Panc1 (cell line): ENCODE data around the gene ZKSCAN2. TPM values are rescaled to one million over a fixed set of nuclear protein-coding genes. Genes with fewer than 3 reads are reported as not detected.

Experiments
- ATAC-seq: fragments of 200-7000 bp; cut with Tn5 transposase; 2 replicates; pipeline ENCODE4 v1.9.1; 2020; ENCODE audit warnings: mild to moderate bottlenecking, moderate library complexity
- BruUV-seq: library from RNA; stranded (reverse); fragments of 400-500 nt; replicated peaks from 2 replicates; lab custom pipeline; 2021; lab: Mats Ljungman, UMichigan
- CTCF ChIA-PET: fragments of 300-600 bp; sonication (Branson Sonifier 250); formaldehyde crosslinking; loops from one replicate; lab custom pipeline; 2022; ENCODE audit warnings: antibody characterized with exemption; lab: Charles Lee
- POLR2A ChIA-PET: fragments of 300-600 bp; sonication (Branson Sonifier 250); formaldehyde crosslinking; loops from one replicate; lab custom pipeline; 2022; ENCODE audit warnings: antibody characterized with exemption; lab: Charles Lee
- DNase-seq: peaks from one replicate; pipeline ENCODE4 v3.0.0-alpha.2; 2010; ENCODE audit warnings: low read depth, low spot score
- H3K27ac ChIP-seq: 2 replicates; pipeline ENCODE4 v1.5.1; 2011; ENCODE audit warnings: mild to moderate bottlenecking, low read length, inconsistent platforms
- H3K27me3 ChIP-seq: fragments of 200-500 bp; sonication (Bioruptor generic); 2 replicates; pipeline ENCODE4 v1.6.0; 2014; ENCODE audit warnings: low read length, inconsistent platforms; ENCODE audit not compliant: control insufficient read depth, insufficient read depth
- H3K36me3 ChIP-seq: fragments of 200-500 bp; sonication (Bioruptor generic); 2 replicates; pipeline ENCODE4 v1.5.1; 2014; ENCODE audit warnings: inconsistent platforms, mild to moderate bottlenecking, low read length, moderate library complexity; ENCODE audit not compliant: control insufficient read depth, insufficient read depth
- H3K4me1 ChIP-seq: 2 replicates; pipeline ENCODE4 v1.5.1; 2011; ENCODE audit warnings: inconsistent platforms, mild to moderate bottlenecking, low read length, moderate library complexity; ENCODE audit not compliant: control insufficient read depth, insufficient read depth
- H3K4me3 ChIP-seq, 2 experiments: 2 replicates each; pipeline ENCODE4 v1.5.1; 2011 to 2012; ENCODE audit warnings: low read depth in 2 of 2, low read length in 2 of 2, mild to moderate bottlenecking in 2 of 2, inconsistent platforms in 1 of 2, moderate library complexity in 1 of 2
- H3K9me3 ChIP-seq: fragments of 200-500 bp; sonication (Bioruptor generic); 2 replicates; pipeline ENCODE4 v1.5.1; 2014; ENCODE audit warnings: low read depth, mild to moderate bottlenecking, inconsistent platforms, low read length, moderate library complexity; ENCODE audit not compliant: control insufficient read depth, insufficient read depth
- POLR2AphosphoS5 ChIP-seq: IDR thresholded peaks from 2 replicates; pipeline ENCODE4 v1.6.1; 2012; ENCODE audit warnings: mild to moderate bottlenecking, low read depth, low read length, moderate library complexity
- SIN3A ChIP-seq: IDR thresholded peaks from 2 replicates; pipeline ENCODE4 v1.6.1; 2012; ENCODE audit warnings: low read depth, mild to moderate bottlenecking, low read length, moderate library complexity, borderline replicate concordance; ENCODE audit not compliant: insufficient read depth
- TCF7L2 ChIP-seq: IDR thresholded peaks from 2 replicates; pipeline ENCODE4 v1.6.1; 2011; ENCODE audit warnings: mild to moderate bottlenecking, low read depth, low read length, inconsistent platforms
- in situ Hi-C: cut with HindIII; loops from 2 replicates; pipeline ENCODE4 v1.10.0; 2016; ENCODE audit warnings: low sequenced_read_pairs, low pct_unique_long_range_greater_than_20kb
- intact Hi-C: fragments of 100-400 bp; cut with micrococcal nuclease; formaldehyde crosslinking; loops from one replicate; pipeline ENCODE4 v1.10.0; 2022; ENCODE audit not compliant: unreplicated experiment
- total RNA-seq: library from RNA; stranded (reverse); gene quantifications from one replicate; pipeline ENCODE4 v1.2.1, GENCODE V29; 2021; ENCODE audit not compliant: unreplicated experiment
- TF ChIP-seq, protein P1 (sequence below): fragments of 450-650 bp; IDR thresholded peaks from 2 replicates; pipeline ENCODE4 v1.5.1; 2017; ENCODE audit warnings: mild to moderate bottlenecking
- TF ChIP-seq, protein P2 (sequence below), 2 experiments: IDR thresholded peaks; 2 replicates each; pipeline ENCODE4 v1.6.1; 2011 to 2012; ENCODE audit warnings: low read depth in 2 of 2, control low read depth in 1 of 2, low read length in 1 of 2, mild to moderate bottlenecking in 1 of 2, moderate library complexity in 1 of 2; ENCODE audit not compliant: insufficient read depth in 1 of 2

ZKSCAN2 gene
- total RNA-seq, 1 experiment from 2014 or later, result 11.4 TPM

DNA sequence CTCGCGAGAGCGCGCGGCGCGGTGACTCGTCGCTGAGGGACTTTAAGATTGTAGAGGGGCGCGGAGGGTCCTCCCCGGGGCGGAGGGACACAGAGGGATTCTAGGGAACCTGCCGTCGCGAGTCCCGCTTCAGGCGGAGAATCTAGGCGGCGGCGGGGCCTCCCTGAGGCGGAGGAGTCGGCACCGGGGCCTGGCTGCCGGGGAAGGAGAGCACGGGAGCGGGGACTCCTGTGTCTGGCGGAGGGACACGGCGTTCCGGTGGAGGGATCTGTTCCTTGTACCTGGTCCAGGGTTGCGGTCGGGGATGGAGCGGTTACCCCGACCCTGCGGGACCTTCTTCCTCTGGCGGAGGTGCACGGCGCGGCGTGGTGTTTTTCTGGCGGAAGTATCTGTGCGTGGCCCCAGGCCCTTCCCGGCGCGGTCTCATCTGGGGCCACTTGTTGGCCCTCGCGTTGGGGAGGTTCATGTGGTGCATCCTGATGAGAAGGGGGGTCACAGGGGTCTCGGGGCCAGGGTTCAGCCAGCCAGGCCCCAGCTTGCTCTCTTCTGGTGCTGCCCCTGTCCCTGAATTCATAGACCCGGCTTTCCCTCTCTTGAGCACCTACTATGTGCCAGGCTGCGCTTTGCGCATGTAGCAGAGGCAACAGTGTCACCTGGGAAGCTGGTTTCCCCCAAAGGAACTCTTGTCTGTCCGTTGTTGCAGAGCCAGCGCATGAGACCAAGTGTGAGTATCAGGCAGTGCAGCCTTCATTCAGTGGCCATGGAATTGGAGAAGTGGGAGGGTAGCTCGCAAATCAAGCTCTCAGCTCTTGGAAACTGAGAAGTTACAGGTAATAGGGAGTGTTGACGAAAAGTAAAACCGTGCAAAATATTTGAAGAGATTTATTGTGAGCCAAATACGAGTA is 563 bp upstream of the ZKSCAN2 start:
- ATAC-seq (peak; percentile 75), DNase-seq (peak; percentile 67)
- ChIA-PET POLR2A (no interaction called here), CTCF (no interaction called here)
- BruUV-seq, result no TSS peak
- Histone ChIP-seq H3K27me3 (no peaks in the 10 kb centered on the region), H3K4me1 (peaks cover 4% of the 10 kb centered on the region; the same call in 1 of the 2 replicates), H3K9me3 (no peaks in the 10 kb centered on the region), H3K4me3 (peak overlapping the region; percentile 78 to 90), H3K36me3 (0 out of 2 replicates have a peak, but pooled peaks cover 6% of the 10 kb centered on the region), H3K27ac (peak overlapping the region; percentile 85)
- in situ Hi-C loops (no loop called here), intact Hi-C loops (no loop called here)
- TF ChIP-seq POLR2AphosphoS5, result peak; percentile 84
- TF ChIP-seq, protein P1, sequence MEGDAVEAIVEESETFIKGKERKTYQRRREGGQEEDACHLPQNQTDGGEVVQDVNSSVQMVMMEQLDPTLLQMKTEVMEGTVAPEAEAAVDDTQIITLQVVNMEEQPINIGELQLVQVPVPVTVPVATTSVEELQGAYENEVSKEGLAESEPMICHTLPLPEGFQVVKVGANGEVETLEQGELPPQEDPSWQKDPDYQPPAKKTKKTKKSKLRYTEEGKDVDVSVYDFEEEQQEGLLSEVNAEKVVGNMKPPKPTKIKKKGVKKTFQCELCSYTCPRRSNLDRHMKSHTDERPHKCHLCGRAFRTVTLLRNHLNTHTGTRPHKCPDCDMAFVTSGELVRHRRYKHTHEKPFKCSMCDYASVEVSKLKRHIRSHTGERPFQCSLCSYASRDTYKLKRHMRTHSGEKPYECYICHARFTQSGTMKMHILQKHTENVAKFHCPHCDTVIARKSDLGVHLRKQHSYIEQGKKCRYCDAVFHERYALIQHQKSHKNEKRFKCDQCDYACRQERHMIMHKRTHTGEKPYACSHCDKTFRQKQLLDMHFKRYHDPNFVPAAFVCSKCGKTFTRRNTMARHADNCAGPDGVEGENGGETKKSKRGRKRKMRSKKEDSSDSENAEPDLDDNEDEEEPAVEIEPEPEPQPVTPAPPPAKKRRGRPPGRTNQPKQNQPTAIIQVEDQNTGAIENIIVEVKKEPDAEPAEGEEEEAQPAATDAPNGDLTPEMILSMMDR, result no peak
- TF ChIP-seq, protein P2, sequence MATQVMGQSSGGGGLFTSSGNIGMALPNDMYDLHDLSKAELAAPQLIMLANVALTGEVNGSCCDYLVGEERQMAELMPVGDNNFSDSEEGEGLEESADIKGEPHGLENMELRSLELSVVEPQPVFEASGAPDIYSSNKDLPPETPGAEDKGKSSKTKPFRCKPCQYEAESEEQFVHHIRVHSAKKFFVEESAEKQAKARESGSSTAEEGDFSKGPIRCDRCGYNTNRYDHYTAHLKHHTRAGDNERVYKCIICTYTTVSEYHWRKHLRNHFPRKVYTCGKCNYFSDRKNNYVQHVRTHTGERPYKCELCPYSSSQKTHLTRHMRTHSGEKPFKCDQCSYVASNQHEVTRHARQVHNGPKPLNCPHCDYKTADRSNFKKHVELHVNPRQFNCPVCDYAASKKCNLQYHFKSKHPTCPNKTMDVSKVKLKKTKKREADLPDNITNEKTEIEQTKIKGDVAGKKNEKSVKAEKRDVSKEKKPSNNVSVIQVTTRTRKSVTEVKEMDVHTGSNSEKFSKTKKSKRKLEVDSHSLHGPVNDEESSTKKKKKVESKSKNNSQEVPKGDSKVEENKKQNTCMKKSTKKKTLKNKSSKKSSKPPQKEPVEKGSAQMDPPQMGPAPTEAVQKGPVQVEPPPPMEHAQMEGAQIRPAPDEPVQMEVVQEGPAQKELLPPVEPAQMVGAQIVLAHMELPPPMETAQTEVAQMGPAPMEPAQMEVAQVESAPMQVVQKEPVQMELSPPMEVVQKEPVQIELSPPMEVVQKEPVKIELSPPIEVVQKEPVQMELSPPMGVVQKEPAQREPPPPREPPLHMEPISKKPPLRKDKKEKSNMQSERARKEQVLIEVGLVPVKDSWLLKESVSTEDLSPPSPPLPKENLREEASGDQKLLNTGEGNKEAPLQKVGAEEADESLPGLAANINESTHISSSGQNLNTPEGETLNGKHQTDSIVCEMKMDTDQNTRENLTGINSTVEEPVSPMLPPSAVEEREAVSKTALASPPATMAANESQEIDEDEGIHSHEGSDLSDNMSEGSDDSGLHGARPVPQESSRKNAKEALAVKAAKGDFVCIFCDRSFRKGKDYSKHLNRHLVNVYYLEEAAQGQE (IDR thresholded peaks at IDR 0.05; ENCODE audit: insufficient read depth in 1 of 2, low read depth in 2 of 2, low read length in 1 of 2), result peak in 1 of 2 experiments; percentile 51; a peak in 1 of 4 replicates
- TF ChIP-seq TCF7L2, result peak; percentile 67
- TF ChIP-seq SIN3A, result peak; percentile 80; the same call in 1 of the 2 replicates

DNA sequence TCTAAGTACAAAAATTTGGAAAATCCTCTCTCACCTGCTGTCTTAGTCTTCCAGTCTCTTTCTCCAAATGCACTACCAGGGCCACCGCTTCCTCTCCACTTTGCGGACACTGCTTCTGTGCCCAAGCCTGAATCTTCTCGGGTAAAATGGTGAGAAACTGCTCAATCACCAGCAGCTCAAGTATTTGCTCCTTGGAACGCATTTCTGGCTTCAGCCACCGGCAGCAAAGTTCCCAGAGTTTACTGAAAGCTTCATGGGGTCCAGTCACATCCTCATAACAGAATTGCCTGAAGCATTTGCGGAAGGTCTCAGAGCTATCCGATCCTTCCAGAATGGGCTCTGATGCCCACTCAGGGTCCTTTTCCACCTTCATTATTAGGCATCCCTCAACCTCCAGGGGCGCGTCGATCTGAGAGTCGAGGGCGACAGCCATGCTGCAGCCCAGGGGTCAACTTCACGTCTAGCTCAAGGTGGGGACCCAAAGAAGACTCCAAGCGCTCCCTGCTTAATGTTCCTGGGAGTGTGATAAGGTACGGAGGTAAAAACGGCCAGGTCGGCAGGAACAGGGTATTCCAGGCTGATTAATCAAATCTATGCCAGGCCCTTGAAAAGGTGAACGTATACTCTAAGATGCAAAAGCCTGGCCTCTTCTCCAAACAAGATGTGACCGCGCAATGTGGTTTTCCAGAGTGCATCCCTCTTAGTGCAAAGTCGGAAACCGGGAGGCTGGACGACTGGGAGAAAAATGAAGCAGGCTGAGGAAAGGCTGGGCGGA is 763 bp downstream of the ZKSCAN2 start:
- peaks cover 4% of the 10 kb centered on the region; the same call in 1 of the 2 replicates for H3K4me1 ChIP-seq
- ATAC-seq (peak; percentile 15), DNase-seq (peak; percentile 27)
- ChIA-PET CTCF (interaction anchor here (0.6 kb wide), 1 partner anchor 146 kb away, joined by 11 read pairs; the partner anchor contains the start of gene LCMT1), POLR2A (no interaction called here)
- no peaks in the 10 kb centered on the region for H3K27me3 ChIP-seq
- H3K4me3 ChIP-seq, result peak overlapping the region; percentile 78 to 90
- in situ Hi-C loops, result no loop called here
- H3K27ac ChIP-seq, result peak overlapping the region; percentile 82
- intact Hi-C loops, result no loop called here
- H3K9me3 ChIP-seq, result no peaks in the 10 kb centered on the region
- TF ChIP-seq TCF7L2, result no peak
- no peak for TF ChIP-seq POLR2AphosphoS5
- TF ChIP-seq, protein P1, result no peak
- TF ChIP-seq, protein P2 (IDR thresholded peaks at IDR 0.05; ENCODE audit: insufficient read depth in 1 of 2, low read depth in 2 of 2, low read length in 1 of 2), result no peak
- no peak for TF ChIP-seq SIN3A
- BruUV-seq, result TSS peak; percentile 95
- H3K36me3 ChIP-seq, result peaks cover 6% of the 10 kb centered on the region; the same call in 1 of the 2 replicates
